Gastrocnemius medialis (tissue), 4 donors: Measurements from ENCODE around the gene FCER2.

ENCODE experiments used
- CTCF ChIP-seq, 5 experiments: fragments of 450-650 bp in 3 of 5; fragments of 200-600 bp in 2 of 5; sonication (generic) in 2 of 5; IDR thresholded peaks in 4 of 5; conservative IDR thresholded peaks in 1 of 5; 1 replicate in 4 of 5; 2 replicates in 1 of 5; pipeline ENCODE4 v1.5.1; 2016 to 2019; ENCODE audit warnings: antibody characterized with exemption in 5 of 5, mild to moderate bottlenecking in 3 of 5, moderate library complexity in 3 of 5
- POLR2A ChIP-seq, 2 donors: fragments of 450-650 bp; IDR thresholded peaks; one replicate each; pipeline ENCODE4 v1.6.1; 2017; ENCODE audit warnings: antibody characterized with exemption in 2 of 2, mild to moderate bottlenecking in 2 of 2, moderate library complexity in 2 of 2

GRCh38 chr19:7652061-7652641, 49.8 kb downstream of the FCER2 start:
- TF ChIP-seq CTCF (IDR thresholded peaks at IDR 0.05 in 4 of 5, conservative IDR thresholded peaks at IDR 0.05 in 1 of 5): peak; percentile 93 to 99 (median 98)
- no peak for TF ChIP-seq POLR2A (IDR thresholded peaks at IDR 0.05)
